Panc1 (cell line): ENCODE data around the gene PDE3A. TPM values are rescaled to one million over a fixed set of nuclear protein-coding genes. Genes with fewer than 3 reads are reported as not detected.

Experiments
- ATAC-seq: fragments of 200-7000 bp; cut with Tn5 transposase; 2 replicates; pipeline ENCODE4 v1.9.1; 2020; ENCODE audit warnings: mild to moderate bottlenecking, moderate library complexity
- BruUV-seq: library from RNA; stranded (reverse); fragments of 400-500 nt; replicated peaks from 2 replicates; lab custom pipeline; 2021; lab: Mats Ljungman, UMichigan
- CTCF ChIA-PET: fragments of 300-600 bp; sonication (Branson Sonifier 250); formaldehyde crosslinking; loops from one replicate; lab custom pipeline; 2022; ENCODE audit warnings: antibody characterized with exemption; lab: Charles Lee
- POLR2A ChIA-PET: fragments of 300-600 bp; sonication (Branson Sonifier 250); formaldehyde crosslinking; loops from one replicate; lab custom pipeline; 2022; ENCODE audit warnings: antibody characterized with exemption; lab: Charles Lee
- DNase-seq: peaks from one replicate; pipeline ENCODE4 v3.0.0-alpha.2; 2010; ENCODE audit warnings: low read depth, low spot score
- H3K27ac ChIP-seq: 2 replicates; pipeline ENCODE4 v1.5.1; 2011; ENCODE audit warnings: mild to moderate bottlenecking, low read length, inconsistent platforms
- H3K27me3 ChIP-seq: fragments of 200-500 bp; sonication (Bioruptor generic); 2 replicates; pipeline ENCODE4 v1.6.0; 2014; ENCODE audit warnings: low read length, inconsistent platforms; ENCODE audit not compliant: control insufficient read depth, insufficient read depth
- H3K36me3 ChIP-seq: fragments of 200-500 bp; sonication (Bioruptor generic); 2 replicates; pipeline ENCODE4 v1.5.1; 2014; ENCODE audit warnings: inconsistent platforms, mild to moderate bottlenecking, low read length, moderate library complexity; ENCODE audit not compliant: control insufficient read depth, insufficient read depth
- H3K4me1 ChIP-seq: 2 replicates; pipeline ENCODE4 v1.5.1; 2011; ENCODE audit warnings: inconsistent platforms, mild to moderate bottlenecking, low read length, moderate library complexity; ENCODE audit not compliant: control insufficient read depth, insufficient read depth
- H3K4me3 ChIP-seq, 2 experiments: 2 replicates each; pipeline ENCODE4 v1.5.1; 2011 to 2012; ENCODE audit warnings: low read depth in 2 of 2, low read length in 2 of 2, mild to moderate bottlenecking in 2 of 2, inconsistent platforms in 1 of 2, moderate library complexity in 1 of 2
- H3K9me3 ChIP-seq: fragments of 200-500 bp; sonication (Bioruptor generic); 2 replicates; pipeline ENCODE4 v1.5.1; 2014; ENCODE audit warnings: low read depth, mild to moderate bottlenecking, inconsistent platforms, low read length, moderate library complexity; ENCODE audit not compliant: control insufficient read depth, insufficient read depth
- POLR2AphosphoS5 ChIP-seq: IDR thresholded peaks from 2 replicates; pipeline ENCODE4 v1.6.1; 2012; ENCODE audit warnings: mild to moderate bottlenecking, low read depth, low read length, moderate library complexity
- SIN3A ChIP-seq: IDR thresholded peaks from 2 replicates; pipeline ENCODE4 v1.6.1; 2012; ENCODE audit warnings: low read depth, mild to moderate bottlenecking, low read length, moderate library complexity, borderline replicate concordance; ENCODE audit not compliant: insufficient read depth
- TCF7L2 ChIP-seq: IDR thresholded peaks from 2 replicates; pipeline ENCODE4 v1.6.1; 2011; ENCODE audit warnings: mild to moderate bottlenecking, low read depth, low read length, inconsistent platforms
- in situ Hi-C: cut with HindIII; loops from 2 replicates; pipeline ENCODE4 v1.10.0; 2016; ENCODE audit warnings: low sequenced_read_pairs, low pct_unique_long_range_greater_than_20kb
- intact Hi-C: fragments of 100-400 bp; cut with micrococcal nuclease; formaldehyde crosslinking; loops from one replicate; pipeline ENCODE4 v1.10.0; 2022; ENCODE audit not compliant: unreplicated experiment
- total RNA-seq: library from RNA; stranded (reverse); gene quantifications from one replicate; pipeline ENCODE4 v1.2.1, GENCODE V29; 2021; ENCODE audit not compliant: unreplicated experiment
- TF ChIP-seq, protein P1 (sequence below), 2 experiments: IDR thresholded peaks; 2 replicates each; pipeline ENCODE4 v1.6.1; 2011 to 2012; ENCODE audit warnings: low read depth in 2 of 2, control low read depth in 1 of 2, low read length in 1 of 2, mild to moderate bottlenecking in 1 of 2, moderate library complexity in 1 of 2; ENCODE audit not compliant: insufficient read depth in 1 of 2
- TF ChIP-seq, protein P2 (sequence below): fragments of 450-650 bp; IDR thresholded peaks from 2 replicates; pipeline ENCODE4 v1.5.1; 2017; ENCODE audit warnings: mild to moderate bottlenecking

The PDE3A gene
- total RNA-seq, 1 experiment from 2014 or later: 0.03 TPM

DNA sequence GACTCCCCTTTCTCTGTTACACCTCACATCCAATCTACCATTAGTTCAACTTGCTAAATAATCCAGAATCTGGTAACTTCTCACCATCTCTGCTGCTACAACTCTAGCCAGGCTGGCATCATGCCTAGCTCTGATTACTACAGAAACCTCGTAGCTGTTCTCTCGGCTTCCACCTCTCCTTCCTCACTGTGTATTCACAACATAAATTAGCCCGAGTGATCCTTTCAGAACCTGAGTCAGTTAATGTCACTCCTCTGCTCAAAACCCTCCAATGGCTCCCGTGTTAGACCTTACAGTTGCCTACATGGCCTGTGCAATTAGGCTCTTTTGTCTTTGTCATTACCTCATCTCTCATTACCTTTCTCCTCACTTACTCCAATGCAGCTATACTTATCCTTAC, 139.4 kb downstream of the PDE3A start:
- no peaks in the 10 kb centered on the region for H3K4me1 ChIP-seq
- H3K9me3 ChIP-seq: no peaks in the 10 kb centered on the region
- TF ChIP-seq, protein P1, sequence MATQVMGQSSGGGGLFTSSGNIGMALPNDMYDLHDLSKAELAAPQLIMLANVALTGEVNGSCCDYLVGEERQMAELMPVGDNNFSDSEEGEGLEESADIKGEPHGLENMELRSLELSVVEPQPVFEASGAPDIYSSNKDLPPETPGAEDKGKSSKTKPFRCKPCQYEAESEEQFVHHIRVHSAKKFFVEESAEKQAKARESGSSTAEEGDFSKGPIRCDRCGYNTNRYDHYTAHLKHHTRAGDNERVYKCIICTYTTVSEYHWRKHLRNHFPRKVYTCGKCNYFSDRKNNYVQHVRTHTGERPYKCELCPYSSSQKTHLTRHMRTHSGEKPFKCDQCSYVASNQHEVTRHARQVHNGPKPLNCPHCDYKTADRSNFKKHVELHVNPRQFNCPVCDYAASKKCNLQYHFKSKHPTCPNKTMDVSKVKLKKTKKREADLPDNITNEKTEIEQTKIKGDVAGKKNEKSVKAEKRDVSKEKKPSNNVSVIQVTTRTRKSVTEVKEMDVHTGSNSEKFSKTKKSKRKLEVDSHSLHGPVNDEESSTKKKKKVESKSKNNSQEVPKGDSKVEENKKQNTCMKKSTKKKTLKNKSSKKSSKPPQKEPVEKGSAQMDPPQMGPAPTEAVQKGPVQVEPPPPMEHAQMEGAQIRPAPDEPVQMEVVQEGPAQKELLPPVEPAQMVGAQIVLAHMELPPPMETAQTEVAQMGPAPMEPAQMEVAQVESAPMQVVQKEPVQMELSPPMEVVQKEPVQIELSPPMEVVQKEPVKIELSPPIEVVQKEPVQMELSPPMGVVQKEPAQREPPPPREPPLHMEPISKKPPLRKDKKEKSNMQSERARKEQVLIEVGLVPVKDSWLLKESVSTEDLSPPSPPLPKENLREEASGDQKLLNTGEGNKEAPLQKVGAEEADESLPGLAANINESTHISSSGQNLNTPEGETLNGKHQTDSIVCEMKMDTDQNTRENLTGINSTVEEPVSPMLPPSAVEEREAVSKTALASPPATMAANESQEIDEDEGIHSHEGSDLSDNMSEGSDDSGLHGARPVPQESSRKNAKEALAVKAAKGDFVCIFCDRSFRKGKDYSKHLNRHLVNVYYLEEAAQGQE (IDR thresholded peaks at IDR 0.05; ENCODE audit: insufficient read depth in 1 of 2, low read depth in 2 of 2, low read length in 1 of 2): no peak
- TF ChIP-seq, protein P2, sequence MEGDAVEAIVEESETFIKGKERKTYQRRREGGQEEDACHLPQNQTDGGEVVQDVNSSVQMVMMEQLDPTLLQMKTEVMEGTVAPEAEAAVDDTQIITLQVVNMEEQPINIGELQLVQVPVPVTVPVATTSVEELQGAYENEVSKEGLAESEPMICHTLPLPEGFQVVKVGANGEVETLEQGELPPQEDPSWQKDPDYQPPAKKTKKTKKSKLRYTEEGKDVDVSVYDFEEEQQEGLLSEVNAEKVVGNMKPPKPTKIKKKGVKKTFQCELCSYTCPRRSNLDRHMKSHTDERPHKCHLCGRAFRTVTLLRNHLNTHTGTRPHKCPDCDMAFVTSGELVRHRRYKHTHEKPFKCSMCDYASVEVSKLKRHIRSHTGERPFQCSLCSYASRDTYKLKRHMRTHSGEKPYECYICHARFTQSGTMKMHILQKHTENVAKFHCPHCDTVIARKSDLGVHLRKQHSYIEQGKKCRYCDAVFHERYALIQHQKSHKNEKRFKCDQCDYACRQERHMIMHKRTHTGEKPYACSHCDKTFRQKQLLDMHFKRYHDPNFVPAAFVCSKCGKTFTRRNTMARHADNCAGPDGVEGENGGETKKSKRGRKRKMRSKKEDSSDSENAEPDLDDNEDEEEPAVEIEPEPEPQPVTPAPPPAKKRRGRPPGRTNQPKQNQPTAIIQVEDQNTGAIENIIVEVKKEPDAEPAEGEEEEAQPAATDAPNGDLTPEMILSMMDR: no peak
- no peak for TF ChIP-seq TCF7L2
- TF ChIP-seq SIN3A: no peak
- TF ChIP-seq POLR2AphosphoS5: no peak
- ChIA-PET POLR2A (no interaction called here), CTCF (no interaction called here)
- intact Hi-C loops (no loop called here), in situ Hi-C loops (no loop called here)
- H3K4me3 ChIP-seq: no peak overlapping the region
- no TSS peak for BruUV-seq
- DNase-seq: no peak
- no peaks in the 10 kb centered on the region; the same call in 1 of the 2 replicates for H3K36me3 ChIP-seq
- no peak for ATAC-seq
- H3K27ac ChIP-seq: no peak overlapping the region
- H3K27me3 ChIP-seq: no peaks in the 10 kb centered on the region

DNA sequence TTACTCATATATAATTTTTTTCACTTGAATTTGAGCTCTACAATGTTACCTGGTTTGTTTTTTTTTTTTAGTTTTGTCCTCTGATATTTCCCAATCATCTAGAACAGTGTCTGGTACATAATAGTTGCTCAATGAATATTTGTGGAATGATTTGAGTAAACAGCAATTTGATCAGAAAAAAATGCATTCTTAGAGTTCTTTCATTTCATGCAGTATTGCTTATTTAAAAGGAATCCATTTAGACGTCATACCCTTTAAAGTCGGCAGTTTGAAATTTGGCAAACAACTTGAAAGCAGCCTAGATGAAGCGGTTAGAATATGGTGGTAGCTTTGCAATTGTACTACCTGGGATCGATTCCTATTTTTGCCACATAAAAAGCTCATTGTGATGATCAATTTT, 140.0 kb downstream of the PDE3A start:
- H3K4me3 ChIP-seq: no peak overlapping the region
- ATAC-seq (no peak), DNase-seq (no peak)
- CTCF ChIA-PET: no interaction called here
- BruUV-seq: no TSS peak
- no peak overlapping the region for H3K27ac ChIP-seq
- H3K27me3 ChIP-seq: no peaks in the 10 kb centered on the region
- TF ChIP-seq, protein P1 (IDR thresholded peaks at IDR 0.05; ENCODE audit: insufficient read depth in 1 of 2, low read depth in 2 of 2, low read length in 1 of 2): no peak
- TF ChIP-seq POLR2AphosphoS5 (no peak), SIN3A (no peak), TCF7L2 (no peak)
- TF ChIP-seq, protein P2: no peak
- H3K9me3 ChIP-seq: no peaks in the 10 kb centered on the region
- POLR2A ChIA-PET: no interaction called here
- in situ Hi-C loops (no loop called here), intact Hi-C loops (no loop called here)
- no peaks in the 10 kb centered on the region; the same call in 1 of the 2 replicates for H3K36me3 ChIP-seq
- H3K4me1 ChIP-seq: no peaks in the 10 kb centered on the region
